ENCODE measurements around the gene NUPR1. TPM values are rescaled to one million over a fixed set of nuclear protein-coding genes. Genes with fewer than 3 reads are reported as not detected.

The NUPR1 gene
- total and polyA plus RNA-seq, 7 donors, result 23.7 to 141 (median 46.0) TPM

DNA sequence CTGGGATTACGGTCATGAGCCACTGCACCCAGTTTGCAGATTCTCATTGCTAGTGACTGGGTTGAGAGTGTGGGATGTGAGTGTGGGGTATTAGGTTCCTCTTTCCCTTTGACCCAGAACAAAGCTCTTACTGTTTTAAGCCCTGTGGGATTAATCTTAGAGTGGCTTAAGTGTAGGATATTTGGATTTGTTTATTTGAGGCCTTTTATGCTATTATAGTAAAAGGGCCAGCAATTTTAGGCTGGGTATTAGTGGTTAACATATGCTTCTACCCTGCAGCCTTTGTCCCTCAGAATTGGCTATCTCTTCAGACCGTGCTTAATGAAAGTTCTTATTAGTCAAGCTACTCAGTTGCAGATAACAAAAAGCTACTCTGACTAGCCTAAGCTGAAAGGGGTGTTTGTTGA lies 18.1 kb upstream of the NUPR1 start:
- no peak overlapping the region for H3K27ac ChIP-seq
- H3K4me3 ChIP-seq, result no peak overlapping the region
- no peak for TF ChIP-seq CTCF (IDR thresholded peaks at IDR 0.05)
- DNase-seq, result no peak
- no peaks in the 10 kb centered on the region for H3K9me3 ChIP-seq
- H3K4me1 ChIP-seq, result peaks cover 9% of the 10 kb centered on the region
- no peak for ATAC-seq
- intact Hi-C loops (cut with DNase I), result no loop called here
- WGBS, 3 donors, result 83 to 86% (median 84%) methylated on average over 2 of the region's 2 CpGs
- peaks cover 5 to 26% of the 10 kb centered on the region in 2 donors for H3K36me3 ChIP-seq (ENCODE audit: insufficient read depth in 1 of 2, low read depth in 1 of 2)
- no peaks in the 10 kb centered on the region for H3K27me3 ChIP-seq (ENCODE audit: insufficient read depth in 3 of 3, low read length in 2 of 3)

DNA sequence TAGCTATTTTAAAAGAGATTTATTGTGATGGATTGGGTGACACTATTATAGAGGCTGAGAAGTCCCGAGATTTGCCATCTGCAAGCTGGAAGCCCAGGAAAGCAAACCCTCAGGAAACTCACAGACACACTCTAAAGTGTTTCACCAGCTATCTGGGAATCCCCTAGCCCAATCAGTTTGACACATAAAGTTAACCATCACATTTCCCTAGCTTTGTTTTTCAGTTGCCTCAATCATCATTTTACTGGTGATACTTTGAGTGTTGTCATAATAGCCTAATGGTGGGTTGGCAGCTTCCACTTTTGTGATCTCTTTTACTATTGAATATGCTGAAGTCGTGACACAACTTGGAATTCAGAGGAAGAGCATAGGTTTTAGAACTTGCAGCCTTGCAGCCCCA lies 16.8 kb upstream of the NUPR1 start:
- intact Hi-C loops (cut with DNase I), result no loop called here
- H3K4me3 ChIP-seq, result no peak overlapping the region
- 67 to 84% (median 72%) methylated on average over 2 of the region's 2 CpGs for WGBS, 3 donors
- H3K9me3 ChIP-seq, result no peaks in the 10 kb centered on the region
- peaks cover 6% of the 10 kb centered on the region for H3K4me1 ChIP-seq
- H3K27me3 ChIP-seq (ENCODE audit: insufficient read depth in 3 of 3, low read length in 2 of 3), result no peaks in the 10 kb centered on the region
- peaks cover 5 to 26% of the 10 kb centered on the region in 2 donors for H3K36me3 ChIP-seq (ENCODE audit: insufficient read depth in 1 of 2, low read depth in 1 of 2)
- DNase-seq (no peak), ATAC-seq (no peak)
- H3K27ac ChIP-seq, result no peak overlapping the region
- no peak for TF ChIP-seq CTCF (IDR thresholded peaks at IDR 0.05)

DNA sequence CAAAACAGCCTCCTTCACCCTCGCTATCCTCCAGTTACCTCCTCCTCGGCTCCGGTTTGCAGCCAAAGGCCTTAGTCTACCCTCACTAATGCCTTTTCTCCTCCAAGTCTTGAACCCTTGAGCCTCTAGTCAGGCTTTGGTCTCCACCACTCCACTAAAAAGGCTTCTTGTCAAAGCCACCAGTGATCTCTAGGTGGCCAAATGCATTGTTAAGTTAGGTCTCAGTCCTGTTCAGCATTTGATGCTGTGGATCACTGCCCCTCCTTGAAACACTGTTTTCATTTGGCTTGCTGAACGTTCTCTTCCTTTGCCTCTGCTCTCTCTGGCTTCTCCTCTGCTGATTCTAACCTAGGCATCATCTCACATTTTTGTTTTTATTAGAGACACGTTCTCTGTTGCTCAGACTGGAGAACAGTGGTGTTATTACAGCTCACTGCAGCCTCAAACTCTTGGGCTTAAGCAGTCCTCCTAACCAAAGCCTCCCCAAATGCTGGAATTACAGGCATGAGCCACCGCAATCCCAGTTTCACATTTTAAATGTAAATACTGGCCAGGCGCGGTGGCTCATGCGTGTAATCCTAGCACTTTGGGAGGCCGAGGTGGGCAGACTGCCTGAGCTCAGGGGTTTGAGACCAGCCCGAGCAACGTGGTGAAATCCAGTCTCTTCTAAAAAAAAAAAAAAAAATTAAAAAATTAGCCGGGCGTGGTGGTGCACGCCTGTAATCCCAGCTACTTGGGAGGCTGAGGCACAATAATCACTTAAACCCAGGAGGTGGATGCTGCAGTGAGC lies 16.1 kb upstream of the NUPR1 start:
- no peaks in the 10 kb centered on the region for H3K9me3 ChIP-seq
- H3K27me3 ChIP-seq (ENCODE audit: insufficient read depth in 3 of 3, low read length in 2 of 3), result no peaks in the 10 kb centered on the region
- H3K4me3 ChIP-seq, result peak overlapping the region; percentile 77
- WGBS, 3 donors, result 83 to 86% (median 84%) methylated on average over 15 of the region's 15 CpGs
- H3K27ac ChIP-seq, result peak overlapping the region; percentile 96
- DNase-seq (no peak), ATAC-seq (no peak)
- H3K36me3 ChIP-seq (ENCODE audit: insufficient read depth in 1 of 2, low read depth in 1 of 2), result peaks cover 5 to 26% of the 10 kb centered on the region in 2 donors
- H3K4me1 ChIP-seq, result peaks cover 6% of the 10 kb centered on the region
- TF ChIP-seq CTCF (IDR thresholded peaks at IDR 0.05), result no peak
- intact Hi-C loops (cut with DNase I), result no loop called here

DNA sequence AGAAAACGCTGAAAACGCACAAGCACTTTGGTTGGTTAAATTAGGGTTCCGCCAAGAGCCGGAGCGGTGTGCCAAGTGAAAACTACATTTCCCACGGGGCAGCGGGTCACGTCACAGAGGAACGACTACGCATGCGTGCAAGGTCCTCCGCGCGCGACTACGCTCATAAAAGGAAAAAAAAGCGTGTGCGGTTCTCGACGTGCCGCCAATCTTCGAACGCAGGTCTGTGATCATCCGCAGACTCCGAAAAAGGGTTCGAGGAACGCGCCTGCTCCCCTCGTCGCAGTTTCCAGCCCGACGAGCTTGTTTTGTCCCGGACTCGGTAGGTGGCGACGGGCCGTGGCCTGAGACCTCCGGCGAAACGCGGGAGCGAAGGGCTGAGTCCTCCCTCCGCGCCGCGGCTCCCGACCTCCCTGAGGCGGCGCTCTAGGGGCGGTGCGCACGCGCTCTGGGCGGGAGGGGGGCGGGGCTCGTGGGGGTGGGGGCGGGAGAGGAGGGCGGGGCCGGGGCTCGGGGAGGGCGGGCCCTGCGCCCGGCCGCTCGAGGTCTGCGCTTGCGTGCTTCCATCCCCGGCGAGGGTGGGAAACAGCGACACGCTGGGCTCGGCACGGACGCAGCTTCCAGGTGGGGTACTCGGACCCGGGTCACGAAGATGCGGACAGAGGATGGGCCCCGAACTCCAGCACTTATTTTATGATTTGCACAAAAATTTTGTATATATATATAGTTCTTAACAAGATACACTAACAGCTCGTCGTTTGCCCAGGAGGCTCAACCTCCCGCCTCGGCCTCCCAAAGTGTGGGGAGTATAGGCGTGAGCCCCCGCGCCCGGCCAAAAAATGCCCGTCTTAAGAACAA lies 15.2 kb upstream of the NUPR1 start, which contains the start of gene SGF29:
TSS of gene SGF29 (plus strand) at position 145 of the 858 bp plus-strand sequence. CDS start 27,150 bp downstream, outside the sequence.
- intact Hi-C loops (cut with DNase I), result no loop called here
- DNase-seq (peak; percentile 91 to 96), ATAC-seq (peak; percentile 95 to 97 (median 96))
- peak; percentile 25 for TF ChIP-seq CTCF (IDR thresholded peaks at IDR 0.05)
- H3K4me3 ChIP-seq, result peak within 1 kb of the TSS; percentile 77
- WGBS, 3 donors, result 1 to 2% (median 1%) methylated on average over 64 to 87 of the region's 88 CpGs
- H3K27ac ChIP-seq, result peak within 1 kb of the TSS; percentile 96
- no peaks in the 10 kb centered on the region for H3K27me3 ChIP-seq (ENCODE audit: insufficient read depth in 3 of 3, low read length in 2 of 3)
- H3K4me1 ChIP-seq, result peaks cover 6% of the 10 kb centered on the region
- H3K36me3 ChIP-seq (ENCODE audit: insufficient read depth in 1 of 2, low read depth in 1 of 2), result peaks cover 5 to 26% of the 10 kb centered on the region in 2 donors
- no peaks in the 10 kb centered on the region for H3K9me3 ChIP-seq

Measured in psoas muscle (tissue), 8 donors.